Measurements from ENCODE around the gene MZF1.

- TF ChIP-seq CTCF (conservative IDR thresholded peaks at IDR 0.05; ENCODE audit: low read depth, low read length) (no peak), EZH2 (IDR thresholded peaks at IDR 0.05; ENCODE audit: borderline replicate concordance, low read depth, low read length, poor library complexity, severe bottlenecking) (no peak)
Observed at GRCh38 chr19:58555369-58555885, 17.7 kb downstream of the MZF1 start.
